HEK293 (cell line): ENCODE data around the gene PRCP.

Experiments
- CTCF ChIA-PET: fragments of 350-600 bp; formaldehyde crosslinking; extraction: SDS; loops from one replicate; lab custom pipeline; 2021; ENCODE audit warnings: antibody characterized with exemption; lab: Yijun Ruan, JAX
- POLR2A ChIA-PET: fragments of 300-600 bp; formaldehyde crosslinking; extraction: SDS; loops from one replicate; lab custom pipeline; 2020; ENCODE audit warnings: antibody characterized with exemption, inconsistent platforms; lab: Yijun Ruan, JAX
- H3K27ac ChIP-seq: fragments of 200-500 bp; sonication (Bioruptor generic); 2 replicates; pipeline ENCODE4 v1.5.1; 2014; ENCODE audit warnings: low read depth, low read length, control low read depth, inconsistent platforms; ENCODE audit errors: extremely low read depth
- H3K36me3 ChIP-seq, 2 experiments: fragments of 200-500 bp in 1 of 2; sonication (Bioruptor generic) in 1 of 2; 1 replicate in 1 of 2; 2 replicates in 1 of 2; pipeline ENCODE4 v1.5.1; 2014 to 2017; ENCODE audit warnings: inconsistent platforms in 2 of 2, low read length in 2 of 2; ENCODE audit not compliant: control insufficient read depth in 2 of 2, insufficient read depth in 1 of 2
- H3K4me1 ChIP-seq: fragments of 200-500 bp; sonication (Bioruptor generic); 2 replicates; pipeline ENCODE4 v1.5.1; 2014; ENCODE audit warnings: mild to moderate bottlenecking, low read length, inconsistent platforms; ENCODE audit not compliant: control insufficient read depth, insufficient read depth
- H3K4me3 ChIP-seq: 2 replicates; pipeline ENCODE4 v1.5.1; 2011; ENCODE audit warnings: low read depth, mild to moderate bottlenecking, control low read depth, low read length, moderate library complexity
- H3K9me3 ChIP-seq: fragments of 200-500 bp; sonication (Bioruptor generic); 2 replicates; pipeline ENCODE4 v1.5.1; 2014; ENCODE audit warnings: low read depth, low read length, inconsistent platforms; ENCODE audit not compliant: control insufficient read depth, insufficient read depth
- GLI4 ChIP-seq: fragments of 450-650 bp; formaldehyde crosslinking; IDR thresholded peaks from 2 replicates; pipeline ENCODE4 v1.5.1; 2016; ENCODE audit warnings: missing biosample characterization, missing genetic modification characterization
- HOXC10 ChIP-seq: sonication (generic); formaldehyde crosslinking; IDR thresholded peaks from 2 replicates; pipeline ENCODE4 v1.8.1; 2023; ENCODE audit warnings: mild to moderate bottlenecking, missing genetic modification reagents
- HOXD13 ChIP-seq: sonication (generic); formaldehyde crosslinking; IDR thresholded peaks from 2 replicates; pipeline ENCODE4 v1.8.0; 2022; ENCODE audit warnings: missing genetic modification reagents, borderline replicate concordance
- RBAK ChIP-seq: fragments of 450-650 bp; formaldehyde crosslinking; IDR thresholded peaks from 2 replicates; pipeline ENCODE4 v1.5.1; 2016; ENCODE audit warnings: missing biosample characterization, missing genetic modification characterization
- REPIN1 ChIP-seq: fragments of 450-650 bp; formaldehyde crosslinking; IDR thresholded peaks from 2 replicates; pipeline ENCODE4 v1.5.1; 2017; ENCODE audit warnings: missing biosample characterization, missing genetic modification characterization, low read depth
- SALL2 ChIP-seq: fragments of 450-650 bp; formaldehyde crosslinking; IDR thresholded peaks from 2 replicates; pipeline ENCODE4 v1.5.0; 2017; ENCODE audit warnings: missing biosample characterization, mild to moderate bottlenecking, missing genetic modification characterization, borderline replicate concordance
- SCRT1 ChIP-seq: fragments of 450-650 bp; formaldehyde crosslinking; IDR thresholded peaks from 2 replicates; pipeline ENCODE4 v1.5.1; 2016; ENCODE audit warnings: missing biosample characterization, missing genetic modification characterization, borderline replicate concordance
- SETDB1 ChIP-seq: IDR thresholded peaks from one replicate; pipeline ENCODE4 v1.6.1; 2017; ENCODE audit warnings: mild to moderate bottlenecking, low read length, moderate library complexity, mixed read lengths; ENCODE audit not compliant: insufficient read length
- TCF7L2 ChIP-seq: IDR thresholded peaks from 2 replicates; pipeline ENCODE4 v1.6.1; 2011; ENCODE audit warnings: low read depth, mild to moderate bottlenecking, inconsistent platforms, low read length, moderate library complexity, borderline replicate concordance
- ZBTB11 ChIP-seq: fragments of 450-650 bp; formaldehyde crosslinking; conservative IDR thresholded peaks from 2 replicates; pipeline ENCODE4 v1.5.1; 2016; ENCODE audit warnings: low read depth, missing biosample characterization, missing genetic modification characterization
- ZNF10 ChIP-seq: fragments of 450-650 bp; formaldehyde crosslinking; IDR thresholded peaks from 2 replicates; pipeline ENCODE4 v1.5.1; 2017; ENCODE audit warnings: missing biosample characterization, missing genetic modification characterization
- ZNF174 ChIP-seq: fragments of 450-650 bp; formaldehyde crosslinking; IDR thresholded peaks from 2 replicates; pipeline ENCODE4 v1.5.0; 2017; ENCODE audit warnings: missing biosample characterization, mild to moderate bottlenecking, missing genetic modification characterization
- ZNF202 ChIP-seq: fragments of 450-650 bp; formaldehyde crosslinking; IDR thresholded peaks from 2 replicates; pipeline ENCODE4 v1.5.1; 2016; ENCODE audit warnings: missing biosample characterization, missing genetic modification characterization, borderline replicate concordance
- ZNF416 ChIP-seq: fragments of 450-650 bp; formaldehyde crosslinking; IDR thresholded peaks from 2 replicates; pipeline ENCODE4 v1.5.1; 2016; ENCODE audit warnings: missing biosample characterization, missing genetic modification characterization
- ZNF529 ChIP-seq: fragments of 450-650 bp; formaldehyde crosslinking; IDR thresholded peaks from 2 replicates; pipeline ENCODE4 v1.5.1; 2017; ENCODE audit warnings: missing genetic modification characterization, missing biosample characterization; ENCODE audit not compliant: insufficient replicate concordance
- ZNF664 ChIP-seq: fragments of 450-650 bp; formaldehyde crosslinking; IDR thresholded peaks from 2 replicates; pipeline ENCODE4 v1.5.1; 2016; ENCODE audit warnings: missing biosample characterization, missing genetic modification characterization
- ZSCAN4 ChIP-seq: fragments of 450-650 bp; formaldehyde crosslinking; IDR thresholded peaks from 2 replicates; pipeline ENCODE4 v1.5.1; 2017; ENCODE audit warnings: missing biosample characterization, missing genetic modification characterization
- TF ChIP-seq, protein P1 (sequence below): fragments of 450-650 bp; IDR thresholded peaks from 2 replicates; pipeline ENCODE4 v1.5.1; 2018; ENCODE audit warnings: missing biosample characterization, missing genetic modification characterization
- TF ChIP-seq, protein P2 (sequence below): fragments of 450-650 bp; formaldehyde crosslinking; IDR thresholded peaks from 2 replicates; pipeline ENCODE4 v1.5.1; 2016; ENCODE audit warnings: missing biosample characterization, missing genetic modification characterization
- TF ChIP-seq, protein P3 (sequence below): fragments of 450-650 bp; formaldehyde crosslinking; IDR thresholded peaks from 2 replicates; pipeline ENCODE4 v1.5.1; 2017; ENCODE audit warnings: missing biosample characterization, missing genetic modification characterization
- TF ChIP-seq, protein P4 (sequence below): fragments of 450-650 bp; formaldehyde crosslinking; IDR thresholded peaks from 2 replicates; pipeline ENCODE4 v1.5.1; 2016; ENCODE audit warnings: missing biosample characterization, missing genetic modification characterization

PRCP gene

GRCh38 chr11:82823647-82824619 is 76.3 kb downstream of the PRCP start (continued):
- TF ChIP-seq ZBTB11 (tag by site-specific recombination) = no peak
- TF ChIP-seq, protein P1, sequence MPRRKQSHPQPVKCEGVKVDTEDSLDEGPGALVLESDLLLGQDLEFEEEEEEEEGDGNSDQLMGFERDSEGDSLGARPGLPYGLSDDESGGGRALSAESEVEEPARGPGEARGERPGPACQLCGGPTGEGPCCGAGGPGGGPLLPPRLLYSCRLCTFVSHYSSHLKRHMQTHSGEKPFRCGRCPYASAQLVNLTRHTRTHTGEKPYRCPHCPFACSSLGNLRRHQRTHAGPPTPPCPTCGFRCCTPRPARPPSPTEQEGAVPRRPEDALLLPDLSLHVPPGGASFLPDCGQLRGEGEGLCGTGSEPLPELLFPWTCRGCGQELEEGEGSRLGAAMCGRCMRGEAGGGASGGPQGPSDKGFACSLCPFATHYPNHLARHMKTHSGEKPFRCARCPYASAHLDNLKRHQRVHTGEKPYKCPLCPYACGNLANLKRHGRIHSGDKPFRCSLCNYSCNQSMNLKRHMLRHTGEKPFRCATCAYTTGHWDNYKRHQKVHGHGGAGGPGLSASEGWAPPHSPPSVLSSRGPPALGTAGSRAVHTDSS (tag by site-specific recombination) = no peak
- TF ChIP-seq ZSCAN4 = no peak
- no peak for TF ChIP-seq HOXD13 (CRISPR knock-in tag)
- TF ChIP-seq SETDB1 = no peak
- no peak for TF ChIP-seq SCRT1 (tag by site-specific recombination)
- TF ChIP-seq RBAK (tag by site-specific recombination) = no peak
- TF ChIP-seq, protein P2, sequence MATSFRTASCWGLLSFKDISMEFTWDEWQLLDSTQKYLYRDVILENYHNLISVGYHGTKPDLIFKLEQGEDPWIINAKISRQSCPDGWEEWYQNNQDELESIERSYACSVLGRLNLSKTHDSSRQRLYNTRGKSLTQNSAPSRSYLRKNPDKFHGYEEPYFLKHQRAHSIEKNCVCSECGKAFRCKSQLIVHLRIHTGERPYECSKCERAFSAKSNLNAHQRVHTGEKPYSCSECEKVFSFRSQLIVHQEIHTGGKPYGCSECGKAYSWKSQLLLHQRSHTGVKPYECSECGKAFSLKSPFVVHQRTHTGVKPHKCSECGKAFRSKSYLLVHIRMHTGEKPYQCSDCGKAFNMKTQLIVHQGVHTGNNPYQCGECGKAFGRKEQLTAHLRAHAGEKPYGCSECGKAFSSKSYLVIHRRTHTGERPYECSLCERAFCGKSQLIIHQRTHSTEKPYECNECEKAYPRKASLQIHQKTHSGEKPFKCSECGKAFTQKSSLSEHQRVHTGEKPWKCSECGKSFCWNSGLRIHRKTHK = no peak

- Histone ChIP-seq H3K9me3 (no peaks in the 10 kb centered on the region), H3K36me3 (no peaks in the 10 kb centered on the region), H3K4me1 (no peaks in the 10 kb centered on the region), H3K4me3 (no peak overlapping the region), H3K27ac (no peak overlapping the region)
- ChIA-PET POLR2A (no interaction called here), CTCF (interaction anchor here (1.2 kb wide), 1 partner anchor 43 kb away, joined by 8 read pairs; no protein-coding TSS in a partner anchor)
- TF ChIP-seq ZNF664 (tag by site-specific recombination) (no peak), ZNF529 (tag by site-specific recombination) (no peak), RBAK (tag by site-specific recombination) (no peak), ZNF416 (tag by site-specific recombination) (no peak), ZNF10 (no peak), ZNF202 (tag by site-specific recombination) (no peak), REPIN1 (no peak), ZNF174 (tag by site-specific recombination) (no peak), HOXC10 (CRISPR knock-in tag) (no peak), SALL2 (tag by site-specific recombination) (no peak), GLI4 (tag by site-specific recombination) (no peak), TCF7L2 (no peak)
- TF ChIP-seq, protein P3, sequence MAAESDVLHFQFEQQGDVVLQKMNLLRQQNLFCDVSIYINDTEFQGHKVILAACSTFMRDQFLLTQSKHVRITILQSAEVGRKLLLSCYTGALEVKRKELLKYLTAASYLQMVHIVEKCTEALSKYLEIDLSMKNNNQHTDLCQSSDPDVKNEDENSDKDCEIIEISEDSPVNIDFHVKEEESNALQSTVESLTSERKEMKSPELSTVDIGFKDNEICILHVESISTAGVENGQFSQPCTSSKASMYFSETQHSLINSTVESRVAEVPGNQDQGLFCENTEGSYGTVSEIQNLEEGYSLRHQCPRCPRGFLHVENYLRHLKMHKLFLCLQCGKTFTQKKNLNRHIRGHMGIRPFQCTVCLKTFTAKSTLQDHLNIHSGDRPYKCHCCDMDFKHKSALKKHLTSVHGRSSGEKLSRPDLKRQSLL = no peak
- TF ChIP-seq, protein P4, sequence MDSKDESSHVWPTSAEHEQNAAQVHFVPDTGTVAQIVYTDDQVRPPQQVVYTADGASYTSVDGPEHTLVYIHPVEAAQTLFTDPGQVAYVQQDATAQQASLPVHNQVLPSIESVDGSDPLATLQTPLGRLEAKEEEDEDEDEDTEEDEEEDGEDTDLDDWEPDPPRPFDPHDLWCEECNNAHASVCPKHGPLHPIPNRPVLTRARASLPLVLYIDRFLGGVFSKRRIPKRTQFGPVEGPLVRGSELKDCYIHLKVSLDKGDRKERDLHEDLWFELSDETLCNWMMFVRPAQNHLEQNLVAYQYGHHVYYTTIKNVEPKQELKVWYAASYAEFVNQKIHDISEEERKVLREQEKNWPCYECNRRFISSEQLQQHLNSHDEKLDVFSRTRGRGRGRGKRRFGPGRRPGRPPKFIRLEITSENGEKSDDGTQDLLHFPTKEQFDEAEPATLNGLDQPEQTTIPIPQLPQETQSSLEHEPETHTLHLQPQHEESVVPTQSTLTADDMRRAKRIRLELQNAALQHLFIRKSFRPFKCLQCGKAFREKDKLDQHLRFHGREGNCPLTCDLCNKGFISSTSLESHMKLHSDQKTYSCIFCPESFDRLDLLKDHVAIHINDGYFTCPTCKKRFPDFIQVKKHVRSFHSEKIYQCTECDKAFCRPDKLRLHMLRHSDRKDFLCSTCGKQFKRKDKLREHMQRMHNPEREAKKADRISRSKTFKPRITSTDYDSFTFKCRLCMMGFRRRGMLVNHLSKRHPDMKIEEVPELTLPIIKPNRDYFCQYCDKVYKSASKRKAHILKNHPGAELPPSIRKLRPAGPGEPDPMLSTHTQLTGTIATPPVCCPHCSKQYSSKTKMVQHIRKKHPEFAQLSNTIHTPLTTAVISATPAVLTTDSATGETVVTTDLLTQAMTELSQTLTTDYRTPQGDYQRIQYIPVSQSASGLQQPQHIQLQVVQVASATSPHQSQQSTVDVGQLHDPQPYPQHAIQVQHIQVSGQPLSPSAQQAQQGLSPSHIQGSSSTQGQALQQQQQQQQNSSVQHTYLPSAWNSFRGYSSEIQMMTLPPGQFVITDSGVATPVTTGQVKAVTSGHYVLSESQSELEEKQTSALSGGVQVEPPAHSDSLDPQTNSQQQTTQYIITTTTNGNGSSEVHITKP (tag by site-specific recombination) = no peak
Observed at GRCh38 chr11:82818409-82819043, 81.7 kb downstream of the PRCP start.
